Liver (tissue), 9 donors: ENCODE measurements around the gene LCN2. TPM values are rescaled to one million over a fixed set of nuclear protein-coding genes. Genes with fewer than 3 reads are reported as not detected.

Source experiments
- DNase-seq: peaks from one replicate; pipeline ENCODE4 v3.0.0-alpha.2; 2017; ENCODE audit warnings: low spot score
- H3K27ac ChIP-seq, 2 donors: one replicate each; pipeline ENCODE4 v1.7.0; 2013; ENCODE audit warnings: inconsistent platforms in 2 of 2, low read length in 2 of 2, control low read depth in 1 of 2, low read depth in 1 of 2, mild to moderate bottlenecking in 1 of 2
- H3K27me3 ChIP-seq, 4 donors: one replicate each; pipeline versions ENCODE4 v1.6.1 to v1.7.0; 2013; ENCODE audit warnings: low read length in 3 of 4, inconsistent platforms in 1 of 4, mild to moderate bottlenecking in 1 of 4, moderate library complexity in 1 of 4; ENCODE audit not compliant: control insufficient read depth in 4 of 4, insufficient read depth in 4 of 4
- H3K36me3 ChIP-seq, 4 donors: one replicate each; pipeline versions ENCODE4 v1.6.1 to v1.7.0; 2013; ENCODE audit warnings: low read length in 3 of 4, mild to moderate bottlenecking in 3 of 4, low read depth in 1 of 4, moderate library complexity in 1 of 4; ENCODE audit not compliant: control insufficient read depth in 4 of 4, insufficient read depth in 3 of 4
- H3K4me1 ChIP-seq, 4 donors: one replicate each; pipeline versions ENCODE4 v1.6.1 to v1.7.0; 2013; ENCODE audit warnings: low read length in 3 of 4, mild to moderate bottlenecking in 3 of 4, moderate library complexity in 1 of 4; ENCODE audit not compliant: control insufficient read depth in 4 of 4, insufficient read depth in 4 of 4
- H3K4me3 ChIP-seq, 3 donors: one replicate each; pipeline versions ENCODE4 v1.6.1 to v1.7.0; 2013; ENCODE audit warnings: low read length in 3 of 3, control low read depth in 1 of 3, low read depth in 1 of 3, mild to moderate bottlenecking in 1 of 3
- H3K9ac ChIP-seq, 2 donors: one replicate each; pipeline ENCODE4 v1.7.0; 2013; ENCODE audit warnings: low read length in 2 of 2, mild to moderate bottlenecking in 2 of 2, moderate library complexity in 2 of 2, control low read depth in 1 of 2, low read depth in 1 of 2
- H3K9me3 ChIP-seq, 4 donors: one replicate each; pipeline versions ENCODE4 v1.6.1 to v1.7.0; 2013; ENCODE audit warnings: low read length in 3 of 4; ENCODE audit not compliant: control insufficient read depth in 4 of 4
- EGR1 ChIP-seq, 2 donors: IDR thresholded peaks; 2 replicates each; pipeline ENCODE4 v1.6.1; 2016 to 2018; ENCODE audit warnings: antibody characterized with exemption in 2 of 2, low read depth in 2 of 2
- FOXA1 ChIP-seq: IDR thresholded peaks from 2 replicates; pipeline ENCODE4 v1.6.1; 2016; ENCODE audit warnings: antibody characterized with exemption
- FOXA2 ChIP-seq: IDR thresholded peaks from 2 replicates; pipeline ENCODE4 v1.6.1; 2016; ENCODE audit warnings: antibody characterized with exemption
- GABPA ChIP-seq, 2 donors: IDR thresholded peaks in 1 of 2; conservative IDR thresholded peaks in 1 of 2; 2 replicates each; pipeline ENCODE4 v1.6.1; 2016; ENCODE audit warnings: antibody characterized with exemption in 2 of 2, mild to moderate bottlenecking in 1 of 2, moderate library complexity in 1 of 2
- HNF4G ChIP-seq: IDR thresholded peaks from 2 replicates; pipeline ENCODE4 v1.6.1; 2016; ENCODE audit warnings: antibody characterized with exemption
- JUND ChIP-seq, 2 donors: IDR thresholded peaks; 2 replicates each; pipeline ENCODE4 v1.6.1; 2016; ENCODE audit warnings: antibody characterized with exemption in 2 of 2
- NR2F2 ChIP-seq: IDR thresholded peaks from 2 replicates; pipeline ENCODE4 v1.6.1; 2016; ENCODE audit warnings: antibody characterized with exemption
- RAD21 ChIP-seq, 2 donors: IDR thresholded peaks; 2 replicates each; pipeline ENCODE4 v1.6.1; 2016; ENCODE audit warnings: antibody characterized with exemption in 2 of 2, mild to moderate bottlenecking in 2 of 2
- REST ChIP-seq: IDR thresholded peaks from 2 replicates; pipeline ENCODE4 v1.6.1; 2016; ENCODE audit warnings: antibody characterized with exemption, mild to moderate bottlenecking
- RXRA ChIP-seq, 2 donors: IDR thresholded peaks; 2 replicates each; pipeline ENCODE4 v1.6.1; 2017 to 2018; ENCODE audit warnings: antibody characterized with exemption in 2 of 2, mild to moderate bottlenecking in 1 of 2
- SP1 ChIP-seq: IDR thresholded peaks from 2 replicates; pipeline ENCODE4 v1.6.1; 2018; ENCODE audit warnings: antibody characterized with exemption, mild to moderate bottlenecking
- TAF1 ChIP-seq: conservative IDR thresholded peaks from 2 replicates; pipeline ENCODE4 v1.6.1; 2016; ENCODE audit warnings: antibody characterized with exemption, mild to moderate bottlenecking
- WGBS: extraction: QIAGEN DNeasy Blood & Tissue Kit; methylation state at CpG from one replicate; pipeline ENCODE4 v1.1.7; 2013; 5-methylcytosine and 5-hydroxymethylcytosine counted together
- polyA plus RNA-seq, 2 donors: library from polyadenylated mRNA; stranded (reverse) in 1 of 2; unstranded in 1 of 2; fragments of 200-250 nt in 1 of 2; fragments of >200 nt in 1 of 2; fragmentation: Nextera tagmentation in 1 of 2; extraction: Ambion mirVana in 1 of 2; gene quantifications; one replicate each; pipeline versions ENCODE4 v1.2.1 to v1.2.3, GENCODE V29; 2013 to 2015
- total RNA-seq, 2 donors: library from RNA; depleted of rRNA; stranded (reverse); fragments of >200 nt; gene quantifications; one replicate each; pipeline ENCODE4 v1.2.3, GENCODE V29; 2014
- TF ChIP-seq, protein P1 (sequence below): fragments of 150-350 bp; IDR thresholded peaks from 2 replicates; pipeline ENCODE4 v1.5.1; 2017; ENCODE audit warnings: improper control_type of control experiment, low read depth, low read length; ENCODE audit not compliant: missing input control
- TF ChIP-seq, protein P2 (sequence below): IDR thresholded peaks from 2 replicates; pipeline ENCODE4 v1.6.1; 2016; ENCODE audit warnings: antibody characterized with exemption
- TF ChIP-seq, protein P3 (sequence below): IDR thresholded peaks from 2 replicates; pipeline ENCODE4 v1.6.1; 2016; ENCODE audit warnings: antibody characterized with exemption
- donor health status: healthy.
- donor health status: healthy.
- donor health status: healthy.
- donor health status: healthy.
- donor health status: healthy.

Gene LCN2
- total and polyA plus RNA-seq, 4 donors: 7.0 to 64.5 (median 10.4) TPM

GRCh38 chr9:128167209-128167608 is 18.0 kb downstream of the LCN2 start (continued):
- TF ChIP-seq EGR1 (IDR thresholded peaks at IDR 0.05; ENCODE audit: low read depth in 2 of 2) (no peak), GABPA (IDR thresholded peaks at IDR 0.05 in 1 of 2, conservative IDR thresholded peaks at IDR 0.05 in 1 of 2) (no peak), TAF1 (no peak), HNF4G (no peak)
- TF ChIP-seq, protein P1, sequence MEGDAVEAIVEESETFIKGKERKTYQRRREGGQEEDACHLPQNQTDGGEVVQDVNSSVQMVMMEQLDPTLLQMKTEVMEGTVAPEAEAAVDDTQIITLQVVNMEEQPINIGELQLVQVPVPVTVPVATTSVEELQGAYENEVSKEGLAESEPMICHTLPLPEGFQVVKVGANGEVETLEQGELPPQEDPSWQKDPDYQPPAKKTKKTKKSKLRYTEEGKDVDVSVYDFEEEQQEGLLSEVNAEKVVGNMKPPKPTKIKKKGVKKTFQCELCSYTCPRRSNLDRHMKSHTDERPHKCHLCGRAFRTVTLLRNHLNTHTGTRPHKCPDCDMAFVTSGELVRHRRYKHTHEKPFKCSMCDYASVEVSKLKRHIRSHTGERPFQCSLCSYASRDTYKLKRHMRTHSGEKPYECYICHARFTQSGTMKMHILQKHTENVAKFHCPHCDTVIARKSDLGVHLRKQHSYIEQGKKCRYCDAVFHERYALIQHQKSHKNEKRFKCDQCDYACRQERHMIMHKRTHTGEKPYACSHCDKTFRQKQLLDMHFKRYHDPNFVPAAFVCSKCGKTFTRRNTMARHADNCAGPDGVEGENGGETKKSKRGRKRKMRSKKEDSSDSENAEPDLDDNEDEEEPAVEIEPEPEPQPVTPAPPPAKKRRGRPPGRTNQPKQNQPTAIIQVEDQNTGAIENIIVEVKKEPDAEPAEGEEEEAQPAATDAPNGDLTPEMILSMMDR: no peak

- H3K36me3 ChIP-seq: peaks cover 12 to 47% (median 33%) of the 10 kb centered on the region in 4 donors
- H3K4me3 ChIP-seq: no peak overlapping the region
- DNase-seq: no peak
- 94% methylated on average over 8 of the region's 8 CpGs for WGBS
- H3K9ac ChIP-seq: no peak overlapping the region
- H3K27ac ChIP-seq: no peak overlapping the region
- H3K27me3 ChIP-seq: no peaks in the 10 kb centered on the region
- H3K4me1 ChIP-seq: no peaks in the 10 kb centered on the region
- no peaks in the 10 kb centered on the region for H3K9me3 ChIP-seq
- TF ChIP-seq, protein P2, sequence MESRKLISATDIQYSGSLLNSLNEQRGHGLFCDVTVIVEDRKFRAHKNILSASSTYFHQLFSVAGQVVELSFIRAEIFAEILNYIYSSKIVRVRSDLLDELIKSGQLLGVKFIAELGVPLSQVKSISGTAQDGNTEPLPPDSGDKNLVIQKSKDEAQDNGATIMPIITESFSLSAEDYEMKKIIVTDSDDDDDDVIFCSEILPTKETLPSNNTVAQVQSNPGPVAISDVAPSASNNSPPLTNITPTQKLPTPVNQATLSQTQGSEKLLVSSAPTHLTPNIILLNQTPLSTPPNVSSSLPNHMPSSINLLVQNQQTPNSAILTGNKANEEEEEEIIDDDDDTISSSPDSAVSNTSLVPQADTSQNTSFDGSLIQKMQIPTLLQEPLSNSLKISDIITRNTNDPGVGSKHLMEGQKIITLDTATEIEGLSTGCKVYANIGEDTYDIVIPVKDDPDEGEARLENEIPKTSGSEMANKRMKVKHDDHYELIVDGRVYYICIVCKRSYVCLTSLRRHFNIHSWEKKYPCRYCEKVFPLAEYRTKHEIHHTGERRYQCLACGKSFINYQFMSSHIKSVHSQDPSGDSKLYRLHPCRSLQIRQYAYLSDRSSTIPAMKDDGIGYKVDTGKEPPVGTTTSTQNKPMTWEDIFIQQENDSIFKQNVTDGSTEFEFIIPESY: no peak
- TF ChIP-seq FOXA2: no peak
- TF ChIP-seq, protein P3, sequence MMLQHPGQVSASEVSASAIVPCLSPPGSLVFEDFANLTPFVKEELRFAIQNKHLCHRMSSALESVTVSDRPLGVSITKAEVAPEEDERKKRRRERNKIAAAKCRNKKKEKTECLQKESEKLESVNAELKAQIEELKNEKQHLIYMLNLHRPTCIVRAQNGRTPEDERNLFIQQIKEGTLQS: no peak
- TF ChIP-seq, protein P1: no peak
These were observed 19.6 kb downstream of the LCN2 start for GRCh38 chr9:128168731-128169308.

DNA sequence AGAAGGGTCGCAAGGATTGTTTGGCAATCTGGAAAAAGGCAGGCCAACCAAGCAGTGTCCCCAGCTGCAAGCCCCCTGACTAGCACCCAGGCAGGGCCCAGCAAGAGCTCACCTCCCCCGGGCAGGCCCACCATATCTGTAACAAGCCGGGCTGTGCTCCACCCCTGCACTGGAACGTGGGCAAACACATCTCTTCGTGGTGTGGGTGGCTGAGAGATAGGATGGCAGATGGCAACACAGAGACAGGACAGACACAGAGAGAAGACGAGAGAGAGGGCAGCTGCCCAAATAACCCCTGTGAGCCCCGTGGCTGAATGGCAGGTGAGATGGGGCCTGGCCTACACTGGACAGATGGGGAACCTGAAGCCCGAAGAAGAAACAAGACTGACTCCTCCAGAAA is 20.2 kb downstream of the LCN2 start:
- no peaks in the 10 kb centered on the region for H3K9me3 ChIP-seq
- peaks cover 15 to 45% (median 33%) of the 10 kb centered on the region in 4 donors for H3K36me3 ChIP-seq
- H3K4me1 ChIP-seq: no peaks in the 10 kb centered on the region
- H3K9ac ChIP-seq: no peak overlapping the region
- H3K27ac ChIP-seq: no peak overlapping the region
- no peak for DNase-seq
- no peak overlapping the region for H3K4me3 ChIP-seq
- WGBS: 93% methylated on average over 8 of the region's 8 CpGs
- no peaks in the 10 kb centered on the region for H3K27me3 ChIP-seq
- no peak for TF ChIP-seq RAD21 (IDR thresholded peaks at IDR 0.05)
- TF ChIP-seq EGR1 (IDR thresholded peaks at IDR 0.05; ENCODE audit: low read depth in 2 of 2): no peak
- TF ChIP-seq REST: no peak
- TF ChIP-seq, protein P1: no peak
- TF ChIP-seq RXRA (IDR thresholded peaks at IDR 0.05): no peak
- TF ChIP-seq, protein P3: no peak
- no peak for TF ChIP-seq JUND (IDR thresholded peaks at IDR 0.05)
- TF ChIP-seq NR2F2: no peak
- TF ChIP-seq GABPA (IDR thresholded peaks at IDR 0.05 in 1 of 2, conservative IDR thresholded peaks at IDR 0.05 in 1 of 2): no peak
- no peak for TF ChIP-seq FOXA1
- TF ChIP-seq SP1: no peak
- no peak for TF ChIP-seq TAF1
